GM12878 (cell line): Measurements from ENCODE around the gene RND1.

Experiments used
- EZH2 ChIP-seq: IDR thresholded peaks from 2 replicates; pipeline ENCODE4 v1.6.1; 2012; ENCODE audit warnings: low read depth, mild to moderate bottlenecking, control low read depth, inconsistent platforms, low read length, borderline replicate concordance; ENCODE audit not compliant: control insufficient read depth
- NRF1 ChIP-seq: conservative IDR thresholded peaks from 2 replicates; pipeline ENCODE4 v1.6.1; 2011; ENCODE audit warnings: mild to moderate bottlenecking, low read depth, low read length, improper control_type of control experiment
- POLR2A ChIP-seq: IDR thresholded peaks from 2 replicates; pipeline ENCODE4 v1.6.1; 2011; ENCODE audit warnings: low read depth, mild to moderate bottlenecking, low read length
- TAF1 ChIP-seq: IDR thresholded peaks from 2 replicates; pipeline ENCODE4 v1.6.1; 2011; ENCODE audit warnings: mild to moderate bottlenecking, low read depth, low read length, borderline replicate concordance
- ZNF384 ChIP-seq: IDR thresholded peaks from 2 replicates; pipeline ENCODE4 v1.6.1; 2012; ENCODE audit warnings: low read depth, mild to moderate bottlenecking, low read length, improper control_type of control experiment, borderline replicate concordance
- TF ChIP-seq, protein P1 (sequence below): fragments of 450-650 bp; IDR thresholded peaks from 2 replicates; pipeline ENCODE4 v1.6.1; 2016; ENCODE audit warnings: mild to moderate bottlenecking

DNA sequence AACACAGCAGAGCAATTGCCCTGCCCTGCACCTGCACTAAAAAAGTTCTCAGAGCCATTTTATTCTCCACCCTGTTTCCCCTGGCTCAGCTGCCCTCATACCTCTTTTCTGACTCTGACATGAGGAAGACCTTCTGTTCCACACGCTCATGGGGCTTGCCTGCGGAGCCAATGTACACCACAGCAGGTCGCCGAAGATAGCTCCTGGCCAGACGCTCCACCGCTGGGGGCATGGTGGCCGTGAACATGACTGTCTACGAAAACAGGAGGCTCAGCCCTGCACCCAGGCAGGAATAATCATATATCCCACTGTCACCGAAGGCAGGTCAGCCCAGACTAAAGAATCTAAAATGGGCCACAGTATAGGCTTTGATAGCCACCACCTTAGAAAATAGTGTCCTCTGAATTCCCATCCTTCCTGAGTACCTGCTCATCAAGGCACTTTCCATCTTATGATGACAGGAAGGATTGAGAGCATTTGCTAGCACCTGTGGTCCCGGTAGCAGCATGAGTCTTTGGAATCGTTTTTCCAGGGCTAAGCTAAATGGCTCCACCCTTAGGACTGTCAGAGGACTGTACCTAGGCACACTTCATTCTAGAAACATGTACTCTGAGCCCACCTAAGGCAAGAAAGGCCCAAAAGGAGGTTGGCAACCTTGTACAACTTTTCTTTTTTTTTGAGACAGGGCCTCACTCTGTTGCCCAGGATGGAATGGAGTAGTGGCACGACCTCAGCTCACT, 33.2 kb downstream of the RND1 start:
- no peak; the same call in 1 of the 2 replicates for TF ChIP-seq POLR2A
- TF ChIP-seq TAF1 = no peak
- no peak for TF ChIP-seq NRF1
- TF ChIP-seq, protein P1, sequence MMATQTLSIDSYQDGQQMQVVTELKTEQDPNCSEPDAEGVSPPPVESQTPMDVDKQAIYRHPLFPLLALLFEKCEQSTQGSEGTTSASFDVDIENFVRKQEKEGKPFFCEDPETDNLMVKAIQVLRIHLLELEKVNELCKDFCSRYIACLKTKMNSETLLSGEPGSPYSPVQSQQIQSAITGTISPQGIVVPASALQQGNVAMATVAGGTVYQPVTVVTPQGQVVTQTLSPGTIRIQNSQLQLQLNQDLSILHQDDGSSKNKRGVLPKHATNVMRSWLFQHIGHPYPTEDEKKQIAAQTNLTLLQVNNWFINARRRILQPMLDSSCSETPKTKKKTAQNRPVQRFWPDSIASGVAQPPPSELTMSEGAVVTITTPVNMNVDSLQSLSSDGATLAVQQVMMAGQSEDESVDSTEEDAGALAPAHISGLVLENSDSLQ = no peak
- TF ChIP-seq ZNF384 = no peak
- TF ChIP-seq EZH2 = no peak
